Fibroblast of skin of right biceps (primary cell): ENCODE results near the gene ATAD3B.
"Not testable (repeated sequence)": the region's sequence is repeated elsewhere in the genome, so short reads cannot be mapped to it uniquely, and the experiment has no call there.

Experiments used
- DNase-seq: peaks from one replicate; pipeline ENCODE4 v3.0.0-alpha.2; 2013

The ATAD3B gene

DNA sequence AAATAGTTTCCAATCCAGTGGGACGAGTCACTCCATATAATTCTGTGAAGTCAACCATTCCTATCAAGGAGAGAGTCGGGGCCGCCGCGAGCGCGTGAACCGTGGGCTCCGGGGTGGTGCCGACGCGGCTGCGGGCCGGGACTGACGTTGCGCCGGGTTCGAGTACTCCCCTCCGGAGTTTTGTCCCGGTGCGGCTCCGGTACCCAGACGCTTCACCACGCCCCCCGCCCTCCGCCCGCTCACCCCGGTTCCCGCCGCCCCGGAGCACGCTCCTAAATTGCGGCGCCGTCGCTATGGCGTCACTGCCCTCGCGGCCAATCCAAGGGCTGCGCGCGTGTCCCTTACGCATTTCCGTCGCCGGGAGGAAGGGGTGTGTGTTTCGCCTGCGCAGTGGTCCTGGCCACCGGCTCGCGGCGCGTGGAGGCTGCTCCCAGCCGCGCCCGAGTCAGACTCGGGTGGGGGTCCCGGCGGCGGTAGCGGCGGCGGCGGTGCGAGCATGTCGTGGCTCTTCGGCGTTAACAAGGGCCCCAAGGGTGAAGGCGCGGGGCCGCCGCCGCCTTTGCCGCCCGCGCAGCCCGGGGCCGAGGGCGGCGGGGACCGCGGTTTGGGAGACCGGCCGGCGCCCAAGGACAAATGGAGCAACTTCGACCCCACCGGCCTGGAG, at the start of gene ATAD3B:
TSS of gene ATAD3B (plus strand) at position 377 of the 664 bp plus-strand sequence. CDS start at position 497, 120 bp downstream.
- peak; percentile 93 for DNase-seq

DNA sequence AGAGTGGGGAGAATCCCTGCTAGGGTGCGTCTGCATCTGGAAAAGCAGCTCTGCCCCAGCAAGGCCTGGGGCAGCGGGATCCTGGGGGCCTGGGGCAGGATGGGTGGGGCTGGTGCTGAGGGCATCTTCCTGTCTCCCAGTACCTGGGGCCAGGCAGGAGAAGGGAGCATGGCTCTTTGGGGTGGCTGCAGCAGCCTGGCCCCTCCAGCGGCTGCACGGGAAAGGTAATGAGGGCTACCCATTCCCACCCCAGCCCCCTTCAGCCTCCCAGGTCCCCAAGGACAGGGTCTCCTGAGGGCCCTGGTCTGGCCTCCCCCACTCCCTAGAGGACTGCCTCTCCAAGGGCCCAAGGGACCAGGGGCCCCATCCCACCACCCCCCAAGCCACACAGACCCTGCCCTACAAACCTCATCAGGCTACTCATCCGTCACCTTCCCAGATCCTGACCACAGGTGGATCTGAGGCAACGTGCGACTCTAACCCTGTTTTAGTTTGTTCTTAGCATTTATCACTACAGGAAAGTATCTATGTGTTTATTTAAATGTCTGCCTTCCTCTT, 49.6 kb upstream of the ATAD3B start:
- no peak for DNase-seq

DNA sequence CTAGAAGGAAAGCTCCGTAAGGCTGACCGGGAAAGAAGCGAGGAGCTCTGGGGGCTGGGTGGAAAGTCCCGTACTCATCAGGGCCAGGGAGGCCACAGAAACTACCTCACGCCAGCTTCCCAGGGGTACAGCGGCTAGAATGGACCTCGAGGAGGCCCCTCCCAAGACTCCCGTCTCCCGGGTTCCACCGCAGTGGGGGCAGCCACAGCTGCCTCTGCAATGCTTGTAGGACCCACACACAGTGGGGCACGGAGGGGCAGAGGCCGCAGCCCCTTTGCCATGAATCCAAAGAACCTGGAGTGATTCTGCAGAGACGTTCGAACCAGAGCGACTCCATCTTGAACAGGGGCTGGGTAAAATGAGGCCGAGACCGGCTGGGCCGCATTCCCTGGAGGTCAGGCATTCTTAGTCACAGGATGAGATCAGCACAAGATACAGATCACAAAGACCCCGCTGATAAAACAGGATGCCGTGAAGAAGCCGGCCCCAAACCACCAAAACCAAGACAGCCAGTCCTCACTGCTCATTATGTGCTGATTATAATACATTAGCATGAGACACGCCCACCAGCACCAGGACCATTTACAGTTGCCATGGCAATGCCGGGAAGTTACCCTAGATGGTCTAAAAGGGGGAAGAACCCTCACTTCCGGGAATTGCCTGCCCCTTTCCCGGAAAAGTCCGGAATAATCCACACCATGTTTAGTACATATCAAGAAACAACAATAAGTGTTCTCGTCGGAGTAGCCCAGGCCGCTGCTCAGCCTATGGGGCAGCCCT, 48.9 kb upstream of the ATAD3B start:
- DNase-seq = peak; percentile 87

GRCh38 chr1:1423245-1423597, 48.3 kb upstream of the ATAD3B start:
- no peak for DNase-seq

DNA sequence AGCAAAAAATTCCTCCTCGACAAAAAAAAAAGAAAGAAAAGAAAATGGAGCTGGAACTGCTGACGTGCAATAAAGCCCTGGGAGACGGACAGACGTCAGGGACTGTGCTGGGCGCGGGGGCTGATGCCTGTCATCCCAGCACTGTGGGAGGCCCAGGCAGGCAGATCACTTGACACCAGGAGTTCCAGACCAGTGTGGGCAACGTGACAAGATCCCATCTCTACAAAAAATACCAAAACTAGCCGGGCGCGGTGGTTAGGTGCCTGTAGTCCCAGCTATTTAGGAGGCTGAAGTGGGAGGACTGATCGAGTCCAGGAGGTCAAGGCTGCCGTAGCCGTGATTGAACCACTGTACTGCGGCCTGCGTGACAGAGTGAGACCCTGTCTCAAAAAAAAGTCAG, 46.9 kb upstream of the ATAD3B start:
- DNase-seq = no peak

DNA sequence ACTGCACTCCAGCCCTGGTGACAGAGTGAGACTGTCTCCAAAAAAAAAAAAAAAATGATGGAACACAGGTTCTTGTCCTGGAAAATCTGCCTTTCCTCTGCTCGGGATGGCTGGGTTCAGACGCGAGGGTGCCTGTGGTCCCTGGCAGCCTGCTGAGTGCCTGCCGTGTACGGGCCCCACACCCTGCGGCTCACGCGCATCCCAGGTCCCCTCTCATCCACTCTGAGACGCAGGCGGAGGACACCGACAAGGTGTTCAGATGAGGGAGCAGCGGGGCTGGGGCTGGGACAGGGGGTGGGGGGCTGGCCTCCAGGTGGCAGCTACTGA, 46.2 kb upstream of the ATAD3B start:
- DNase-seq = no peak

GRCh38 chr1:1425753-1426495, 45.6 kb upstream of the ATAD3B start:
- no peak for DNase-seq

DNA sequence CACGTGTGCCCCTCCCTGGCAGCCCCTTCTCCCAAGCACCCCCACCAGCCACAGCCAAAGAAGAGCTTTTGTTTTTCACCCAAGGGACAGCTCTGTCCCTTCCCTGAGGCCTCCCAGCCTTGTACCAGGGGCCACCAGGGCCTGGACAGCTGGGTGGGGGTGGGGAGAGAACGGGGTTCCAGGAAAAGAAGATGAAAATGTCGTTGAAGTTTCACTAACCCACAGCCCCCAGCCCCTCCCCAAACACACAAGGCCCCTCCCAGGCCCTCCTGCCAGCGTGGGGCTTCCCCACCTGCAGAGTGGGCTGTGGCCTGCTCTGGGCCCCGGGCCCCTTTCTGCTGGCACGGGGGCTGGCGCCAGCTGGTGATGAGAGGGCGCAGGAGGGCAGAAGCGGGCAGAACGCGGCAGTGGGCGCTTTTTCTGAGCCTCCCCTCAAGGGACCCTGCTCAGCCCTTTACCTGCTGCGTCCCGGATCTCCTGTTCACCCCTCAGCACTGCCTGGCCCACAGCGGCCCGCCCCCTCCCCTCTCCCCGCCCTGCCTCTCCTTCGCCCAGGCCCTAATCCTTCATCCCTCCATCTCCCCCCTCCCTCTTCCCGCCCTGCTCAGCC, 45.0 kb upstream of the ATAD3B start:
- DNase-seq = no peak

- no peak for DNase-seq
Measured at GRCh38 chr1:1427106-1427819, 44.3 kb upstream of the ATAD3B start.

GRCh38 chr1:1427820-1428148, 43.8 kb upstream of the ATAD3B start:
- DNase-seq = no peak

- no peak for DNase-seq
Measured at GRCh38 chr1:1428174-1428573, 43.4 kb upstream of the ATAD3B start.

- DNase-seq = not testable (repeated sequence)
Measured at GRCh38 chr1:1428967-1429366, 42.6 kb upstream of the ATAD3B start.

GRCh38 chr1:1429671-1430073, 41.9 kb upstream of the ATAD3B start:
- DNase-seq = no peak

DNA sequence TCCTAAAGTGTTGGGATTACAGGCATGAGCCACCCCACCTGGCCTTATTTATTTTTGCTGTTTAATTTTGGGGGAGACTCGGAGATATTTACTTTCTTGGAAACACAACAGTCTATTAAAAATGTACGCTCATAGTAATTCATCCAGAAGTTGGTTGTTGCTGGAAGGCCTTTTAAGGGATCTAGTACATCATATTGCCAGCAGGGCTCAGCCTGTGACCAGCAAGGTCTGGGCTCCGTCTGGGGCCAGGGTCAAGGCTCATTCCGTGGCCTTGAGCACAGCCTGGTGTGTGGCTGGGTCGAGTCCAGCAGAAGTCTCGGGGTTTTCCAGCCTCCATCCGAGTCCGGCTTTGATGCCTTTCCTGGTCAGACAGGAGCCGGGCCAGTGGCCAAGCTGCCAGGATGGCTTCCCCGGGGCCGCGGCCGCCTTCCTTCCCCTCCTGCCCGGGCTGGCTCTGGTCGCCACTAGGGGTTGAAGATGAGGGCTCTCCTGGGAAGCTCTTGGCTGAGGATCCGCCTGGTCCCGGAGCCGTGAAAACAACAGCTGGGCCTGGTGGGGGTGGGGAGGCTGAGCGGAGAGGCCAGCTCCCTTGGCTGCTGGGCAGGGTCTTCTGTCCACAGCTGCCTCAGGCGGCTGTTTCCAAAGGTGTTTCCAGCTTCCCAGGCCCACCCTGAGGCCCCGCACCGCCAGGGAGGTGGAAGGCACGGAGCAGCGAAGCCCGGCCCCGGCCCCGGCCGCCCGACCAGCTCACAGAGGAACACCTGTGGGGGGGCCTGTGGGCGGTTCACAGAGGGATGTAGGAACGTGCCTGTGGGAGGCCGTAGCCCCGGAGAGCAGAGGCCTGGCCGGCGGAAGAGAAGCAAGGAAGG, 41.2 kb upstream of the ATAD3B start:
- DNase-seq = peak; percentile 52

DNA sequence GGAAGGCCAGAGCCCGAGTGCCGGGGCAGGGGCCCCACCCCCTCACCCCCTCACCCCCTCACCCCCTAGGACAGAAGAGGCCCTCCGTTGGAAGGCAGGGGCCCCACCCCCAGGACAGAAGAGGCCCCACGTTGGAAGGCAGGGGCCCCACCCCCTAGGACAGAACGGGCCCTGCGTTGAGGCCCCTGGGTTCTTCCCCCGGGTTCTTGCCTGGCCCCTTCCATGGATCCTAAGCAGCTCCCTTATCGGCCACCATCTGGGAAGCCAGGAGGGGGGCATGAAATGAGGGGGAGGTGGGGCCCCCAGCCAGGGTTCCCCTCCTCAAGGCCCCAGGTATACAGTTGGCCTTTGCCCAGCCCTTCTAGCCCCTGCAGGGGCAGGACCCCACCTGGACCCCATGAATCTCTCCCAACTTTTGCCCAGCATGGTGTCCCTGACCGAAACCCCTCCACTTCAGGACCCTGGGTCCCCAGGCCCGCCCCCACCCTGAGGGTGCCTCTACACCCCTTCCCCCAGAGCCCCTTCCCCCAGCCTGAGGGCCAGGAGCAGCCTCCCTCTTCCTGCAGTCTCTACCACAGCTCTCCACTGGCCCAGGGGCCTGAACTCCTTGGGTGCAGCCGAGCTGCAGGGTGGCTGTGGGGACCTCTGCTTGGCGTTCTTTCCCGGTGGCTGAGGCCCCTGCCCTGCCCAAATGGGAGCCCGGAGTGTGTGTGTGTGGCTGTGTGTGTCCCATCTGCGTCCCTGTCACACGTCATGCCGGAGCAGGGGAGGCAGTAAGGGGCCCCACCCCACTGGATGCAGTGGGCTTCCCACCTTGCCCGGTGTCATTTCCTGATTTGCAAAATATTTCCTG, 40.3 kb upstream of the ATAD3B start:
- no peak for DNase-seq

DNA sequence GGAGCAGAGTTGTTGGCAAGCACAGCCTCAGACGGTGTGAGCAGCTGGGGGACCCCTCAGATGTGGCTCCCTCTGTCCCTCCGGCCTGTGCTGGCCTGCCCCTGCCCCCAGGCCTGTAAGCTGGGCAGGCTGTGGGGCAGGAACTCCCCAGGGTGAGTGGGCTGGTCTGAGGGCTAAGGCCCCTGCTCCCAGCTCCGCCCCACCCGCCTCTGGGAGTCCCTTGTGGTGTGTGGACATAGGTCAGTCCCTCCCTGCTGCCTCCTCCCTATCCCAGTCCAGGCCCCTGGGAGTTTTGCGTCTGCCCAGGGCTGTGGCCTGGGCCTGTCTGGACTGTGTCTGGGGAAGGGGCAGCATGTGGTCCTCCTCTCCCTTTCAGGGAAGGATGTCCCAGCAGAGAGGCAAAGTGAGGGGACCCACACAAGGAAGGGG, 39.7 kb upstream of the ATAD3B start:
- no peak for DNase-seq

- DNase-seq = no peak
Measured at GRCh38 chr1:1432274-1432950, 39.2 kb upstream of the ATAD3B start.

DNA sequence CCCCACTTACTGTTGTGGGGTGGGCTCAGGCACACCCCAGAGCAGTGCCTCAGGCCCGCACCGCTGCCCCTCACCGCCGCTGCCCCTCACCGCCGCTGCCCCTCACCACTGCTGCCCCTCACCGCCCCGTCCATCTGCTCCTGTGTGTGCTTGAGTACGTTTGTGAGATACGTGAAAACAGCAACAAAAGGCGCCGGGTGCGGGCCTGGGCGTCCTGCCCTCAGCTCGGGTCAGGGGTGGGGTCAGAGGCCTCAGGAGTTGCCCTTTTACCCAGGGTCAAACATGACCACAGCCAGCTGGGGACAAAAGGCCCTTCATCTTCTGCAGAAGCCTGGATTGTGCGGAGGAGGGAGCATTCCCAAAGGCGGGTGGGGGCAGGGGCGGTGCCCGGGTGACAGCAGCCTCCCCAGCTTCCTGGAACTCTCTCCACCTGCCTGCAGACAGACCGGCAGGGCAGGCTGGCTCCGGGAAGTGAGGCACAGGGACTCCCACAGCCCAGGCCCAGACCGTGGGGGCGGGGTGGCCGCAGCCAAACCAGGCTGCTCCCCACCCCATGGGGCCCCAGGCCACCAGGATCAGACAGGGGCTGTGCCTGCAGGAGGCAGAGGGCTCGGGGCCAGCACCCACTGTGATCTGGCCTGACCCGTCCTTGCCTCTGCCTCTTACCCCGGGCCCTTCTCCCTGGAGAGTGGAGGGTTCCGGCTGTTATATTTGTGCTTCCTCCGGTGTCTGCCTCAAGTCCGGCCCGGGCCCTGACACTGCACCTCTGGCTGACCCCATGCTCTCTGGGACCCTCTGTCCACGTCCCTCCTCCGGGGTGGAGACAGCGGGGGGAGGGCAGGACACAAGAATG, 38.4 kb upstream of the ATAD3B start:
- no peak for DNase-seq

GRCh38 chr1:1433804-1434130, 37.8 kb upstream of the ATAD3B start:
- DNase-seq = peak; percentile 76
